GM19240 (cell line): ENCODE data around the gene PAX7.
"Not testable (repeated sequence)": the region's sequence is repeated elsewhere in the genome, so short reads cannot be mapped to it uniquely, and the experiment has no call there.

Experiments used
- DNase-seq: peaks from one replicate; pipeline ENCODE4 v3.0.0; 2011; ENCODE audit warnings: low spot score; ENCODE audit not compliant: insufficient read length

The PAX7 gene

GRCh38 chr1:18751425-18751824 is 120.8 kb downstream of the PAX7 start:
- DNase-seq, result no peak

GRCh38 chr1:18752409-18752808 is 121.8 kb downstream of the PAX7 start:
- no peak for DNase-seq

- no peak for DNase-seq
Measured at GRCh38 chr1:18760156-18760555, 129.5 kb downstream of the PAX7 start.

- no peak for DNase-seq
Measured at GRCh38 chr1:18761948-18762840, 131.5 kb downstream of the PAX7 start.

GRCh38 chr1:18764362-18764761 is 133.7 kb downstream of the PAX7 start:
- DNase-seq, result no peak

- no peak for DNase-seq
Measured at GRCh38 chr1:18765725-18766124, 135.1 kb downstream of the PAX7 start.

- DNase-seq, result no peak
Measured at GRCh38 chr1:18766328-18766727, 135.7 kb downstream of the PAX7 start.

- not testable (repeated sequence) for DNase-seq
Measured at GRCh38 chr1:18767576-18767975, 136.9 kb downstream of the PAX7 start.

- DNase-seq, result no peak
Measured at GRCh38 chr1:18768086-18768485, 137.4 kb downstream of the PAX7 start.

GRCh38 chr1:18769140-18769539 is 138.5 kb downstream of the PAX7 start:
- no peak for DNase-seq

GRCh38 chr1:18770799-18771198 is 140.2 kb downstream of the PAX7 start:
- DNase-seq, result no peak

GRCh38 chr1:18773753-18774152 is 143.1 kb downstream of the PAX7 start:
- no peak for DNase-seq

- DNase-seq, result no peak
Measured at GRCh38 chr1:18775341-18775740, 144.7 kb downstream of the PAX7 start.

- no peak for DNase-seq
Measured at GRCh38 chr1:18776777-18777176, 146.1 kb downstream of the PAX7 start.

- DNase-seq, result no peak
Measured at GRCh38 chr1:18778437-18778836, 147.8 kb downstream of the PAX7 start.

- DNase-seq, result no peak
Measured at GRCh38 chr1:18781031-18781430, 150.4 kb downstream of the PAX7 start.

- no peak for DNase-seq
Measured at GRCh38 chr1:18783705-18784481, 153.2 kb downstream of the PAX7 start.

- DNase-seq, result no peak
Measured at GRCh38 chr1:18784482-18784831, 153.8 kb downstream of the PAX7 start.

- DNase-seq, result no peak
Measured at GRCh38 chr1:18786149-18786548, 155.5 kb downstream of the PAX7 start.

GRCh38 chr1:18787825-18788385 is 157.3 kb downstream of the PAX7 start:
- DNase-seq, result no peak

GRCh38 chr1:18789246-18789645 is 158.6 kb downstream of the PAX7 start:
- no peak for DNase-seq

GRCh38 chr1:18792747-18793146 is 162.1 kb downstream of the PAX7 start:
- DNase-seq, result no peak
